WTC11 (cell line): ENCODE data around the gene FAM187B. TPM values are rescaled to one million over a fixed set of nuclear protein-coding genes. Genes with fewer than 3 reads are reported as not detected.

Experiments
- ATAC-seq: fragments of 200-7000 bp; cut with Tn5 transposase; 2 replicates; pipeline ENCODE4 v1.10.0; 2021; ENCODE audit warnings: mild to moderate bottlenecking, moderate library complexity
- CTCF ChIA-PET: fragments of 300-600 bp; sonication (Branson Sonifier 250); formaldehyde crosslinking; loops from one replicate; lab custom pipeline; 2021; ENCODE audit warnings: antibody characterized with exemption; lab: Charles Lee
- POLR2A ChIA-PET: fragments of 350-600 bp; sonication (Branson Sonifier 250); formaldehyde crosslinking; loops from one replicate; lab custom pipeline; 2021; ENCODE audit warnings: antibody characterized with exemption; lab: Charles Lee
- DNase-seq: peaks from one replicate; pipeline ENCODE4 v3.0.0; 2021; ENCODE audit warnings: low spot score
- H3K27ac Mint-ChIP-seq: 2 replicates; pipeline ENCODE4 v1.8.0; 2021; ENCODE audit warnings: mixed read lengths
- H3K27me3 Mint-ChIP-seq: 2 replicates; pipeline ENCODE4 v1.8.0; 2021; ENCODE audit warnings: low read depth, mild to moderate bottlenecking, moderate library complexity, mixed read lengths
- H3K36me3 Mint-ChIP-seq: 2 replicates; pipeline ENCODE4 v1.8.0; 2021; ENCODE audit warnings: mixed read lengths
- H3K4me1 Mint-ChIP-seq: 2 replicates; pipeline ENCODE4 v1.8.0; 2022; ENCODE audit warnings: mixed read lengths
- H3K4me3 Mint-ChIP-seq: 2 replicates; pipeline ENCODE4 v1.8.0; 2021; ENCODE audit warnings: mild to moderate bottlenecking, moderate library complexity, mixed read lengths
- H3K9me3 Mint-ChIP-seq: 2 replicates; pipeline ENCODE4 v1.8.0; 2021; ENCODE audit warnings: mixed read lengths
- CREB1 ChIP-seq: sonication (generic); formaldehyde crosslinking; IDR thresholded peaks from 2 replicates; pipeline ENCODE4 v1.8.0; 2023; ENCODE audit warnings: mild to moderate bottlenecking, missing genetic modification reagents
- CREM ChIP-seq: sonication (generic); formaldehyde crosslinking; IDR thresholded peaks from 2 replicates; pipeline ENCODE4 v1.8.1; 2022; ENCODE audit warnings: mild to moderate bottlenecking, missing genetic modification reagents, moderate library complexity
- FOXJ3 ChIP-seq: sonication (generic); formaldehyde crosslinking; IDR thresholded peaks from 2 replicates; pipeline ENCODE4 v1.9.0; 2021; ENCODE audit warnings: missing genetic modification reagents, mild to moderate bottlenecking, borderline replicate concordance
- FOXK1 ChIP-seq: sonication (generic); formaldehyde crosslinking; IDR thresholded peaks from 2 replicates; pipeline ENCODE4 v1.8.0; 2022; ENCODE audit warnings: mild to moderate bottlenecking, moderate library complexity, missing genetic modification reagents
- JUN ChIP-seq: sonication (generic); formaldehyde crosslinking; IDR thresholded peaks from 2 replicates; pipeline ENCODE4 v1.8.0; 2023; ENCODE audit warnings: mild to moderate bottlenecking, missing genetic modification reagents
- NFE2L1 ChIP-seq: sonication (generic); formaldehyde crosslinking; IDR thresholded peaks from 2 replicates; pipeline ENCODE4 v1.8.1; 2023; ENCODE audit warnings: missing genetic modification reagents
- NR3C1 ChIP-seq: sonication (generic); formaldehyde crosslinking; conservative IDR thresholded peaks from 2 replicates; pipeline ENCODE4 v1.8.1; 2023; ENCODE audit warnings: low read depth, mild to moderate bottlenecking, missing genetic modification reagents
- PRRX2 ChIP-seq: fragments of 250-450 bp; sonication (Bioruptor Pico); IDR thresholded peaks from 2 replicates; pipeline ENCODE4 v1.8.0; 2021; ENCODE audit warnings: mild to moderate bottlenecking
- RELA ChIP-seq: sonication (generic); formaldehyde crosslinking; IDR thresholded peaks from 2 replicates; pipeline ENCODE4 v1.8.1; 2022; ENCODE audit warnings: missing genetic modification reagents, mild to moderate bottlenecking, borderline replicate concordance
- SP1 ChIP-seq: sonication (generic); formaldehyde crosslinking; conservative IDR thresholded peaks from 2 replicates; pipeline ENCODE4 v1.8.1; 2022; ENCODE audit warnings: missing genetic modification reagents
- TEAD4 ChIP-seq: sonication (generic); formaldehyde crosslinking; IDR thresholded peaks from 2 replicates; pipeline ENCODE4 v1.8.0; 2022; ENCODE audit warnings: mild to moderate bottlenecking, missing genetic modification reagents
- ZNF121 ChIP-seq: sonication (generic); formaldehyde crosslinking; IDR thresholded peaks from 2 replicates; pipeline ENCODE4 v1.8.0; 2023; ENCODE audit warnings: missing genetic modification reagents
- ZNF423 ChIP-seq: fragments of 250-450 bp; sonication (Bioruptor Pico); IDR thresholded peaks from 2 replicates; pipeline ENCODE4 v2.1.2; 2022; ENCODE audit warnings: mild to moderate bottlenecking, moderate library complexity
- total RNA-seq: library from RNA; stranded (reverse); gene quantifications from 3 replicates; pipeline ENCODE4 v1.2.3, GENCODE V29; 2021
- TF ChIP-seq, protein P1 (sequence below): sonication (generic); formaldehyde crosslinking; IDR thresholded peaks from 2 replicates; pipeline ENCODE4 v1.8.0; 2022; ENCODE audit warnings: mild to moderate bottlenecking, missing genetic modification reagents
- TF ChIP-seq, protein P2 (sequence below): fragments of 250-450 bp; sonication (Bioruptor Pico); IDR thresholded peaks from 2 replicates; pipeline ENCODE4 v1.9.0; 2021; ENCODE audit warnings: moderate library complexity, mild to moderate bottlenecking, inconsistent platforms, borderline replicate concordance
- TF ChIP-seq, protein P3 (sequence below): sonication (generic); formaldehyde crosslinking; IDR thresholded peaks from 2 replicates; pipeline ENCODE4 v1.8.1; 2023; ENCODE audit warnings: mild to moderate bottlenecking, missing genetic modification reagents, moderate library complexity
- TF ChIP-seq, protein P4 (sequence below): sonication (generic); formaldehyde crosslinking; IDR thresholded peaks from 2 replicates; pipeline ENCODE4 v1.8.1; 2022; ENCODE audit warnings: missing genetic modification reagents, borderline replicate concordance
- TF ChIP-seq, protein P5 (sequence below): fragments of 250-450 bp; sonication (Bioruptor Pico); conservative IDR thresholded peaks from 2 replicates; pipeline ENCODE4 v1.9.0; 2021; ENCODE audit warnings: mild to moderate bottlenecking

The FAM187B gene
- total RNA-seq, 1 experiment from 2014 or later = 0.20 TPM

DNA sequence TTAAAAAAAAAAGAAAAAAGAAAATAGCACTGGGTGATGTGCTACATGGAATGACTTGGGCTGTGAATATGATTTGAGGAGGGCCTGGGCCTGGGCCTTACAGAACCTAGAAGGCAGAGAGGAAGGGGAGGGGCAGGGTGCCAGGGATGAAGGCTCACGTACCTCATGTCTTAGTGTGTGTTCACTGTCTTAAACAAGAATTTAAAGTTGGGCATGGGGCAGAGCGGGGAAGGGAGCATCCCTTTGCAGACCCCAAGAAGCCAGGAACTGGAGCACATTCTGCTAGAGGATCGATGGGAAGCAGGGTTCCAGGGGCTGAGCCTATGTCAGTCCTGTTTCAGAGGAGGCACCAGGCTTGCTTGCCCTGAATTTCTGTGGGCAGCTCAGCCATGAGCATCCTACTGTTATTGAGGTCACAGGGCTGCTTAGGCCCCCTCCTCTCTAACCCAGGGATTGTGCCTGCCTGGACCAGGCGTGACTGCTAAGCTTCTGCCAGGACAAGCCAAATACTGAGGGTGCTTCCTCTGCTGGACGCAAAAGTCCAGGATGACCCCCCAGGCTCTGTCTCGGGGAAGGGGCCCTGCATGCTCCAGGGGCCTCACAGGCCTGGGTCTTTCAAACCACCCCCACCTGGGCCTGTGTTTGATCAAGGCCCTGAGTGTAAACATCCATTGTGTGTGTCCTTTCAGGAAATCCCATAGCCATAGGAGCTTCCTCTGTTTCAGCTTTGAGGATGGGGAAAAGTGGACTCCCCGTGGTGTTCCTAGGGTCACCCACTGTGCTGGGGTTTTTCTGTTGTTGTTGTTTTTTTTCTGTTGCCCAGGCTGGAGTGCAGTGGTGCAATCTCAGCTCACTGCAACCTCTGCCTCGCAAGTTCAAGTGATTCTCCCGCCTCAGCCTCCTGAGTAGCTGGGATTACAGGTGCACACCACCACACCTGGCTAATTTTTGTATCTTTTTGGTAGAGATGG, 25.1 kb upstream of the FAM187B start:
- DNase-seq = peak; percentile 17
- Mint-ChIP-seq H3K36me3 (peaks cover 63% of the 10 kb centered on the region), H3K4me1 (peaks cover 34% of the 10 kb centered on the region), H3K27ac (peak overlapping the region; percentile 16; the same call in 1 of the 2 replicates), H3K27me3 (no peaks in the 10 kb centered on the region), H3K4me3 (no peak overlapping the region; the same call in 1 of the 2 replicates), H3K9me3 (no peaks in the 10 kb centered on the region)
- ATAC-seq = no peak; the same call in 1 of the 2 replicates
- no peak for TF ChIP-seq RELA
- TF ChIP-seq ZNF423 (CRISPR knock-in tag) = peak; percentile 86; the same call in 1 of the 2 replicates
- peak; percentile 32; the same call in 1 of the 2 replicates for TF ChIP-seq SP1 (CRISPR knock-in tag)
- TF ChIP-seq NR3C1 (CRISPR knock-in tag) = no peak
- no peak for TF ChIP-seq ZNF121 (CRISPR knock-in tag)
- TF ChIP-seq FOXK1 (CRISPR knock-in tag) = 0 out of 2 replicates have a peak, but pooled peaks have one; percentile 34
- no peak for TF ChIP-seq FOXJ3 (CRISPR knock-in tag)
- TF ChIP-seq, protein P1, sequence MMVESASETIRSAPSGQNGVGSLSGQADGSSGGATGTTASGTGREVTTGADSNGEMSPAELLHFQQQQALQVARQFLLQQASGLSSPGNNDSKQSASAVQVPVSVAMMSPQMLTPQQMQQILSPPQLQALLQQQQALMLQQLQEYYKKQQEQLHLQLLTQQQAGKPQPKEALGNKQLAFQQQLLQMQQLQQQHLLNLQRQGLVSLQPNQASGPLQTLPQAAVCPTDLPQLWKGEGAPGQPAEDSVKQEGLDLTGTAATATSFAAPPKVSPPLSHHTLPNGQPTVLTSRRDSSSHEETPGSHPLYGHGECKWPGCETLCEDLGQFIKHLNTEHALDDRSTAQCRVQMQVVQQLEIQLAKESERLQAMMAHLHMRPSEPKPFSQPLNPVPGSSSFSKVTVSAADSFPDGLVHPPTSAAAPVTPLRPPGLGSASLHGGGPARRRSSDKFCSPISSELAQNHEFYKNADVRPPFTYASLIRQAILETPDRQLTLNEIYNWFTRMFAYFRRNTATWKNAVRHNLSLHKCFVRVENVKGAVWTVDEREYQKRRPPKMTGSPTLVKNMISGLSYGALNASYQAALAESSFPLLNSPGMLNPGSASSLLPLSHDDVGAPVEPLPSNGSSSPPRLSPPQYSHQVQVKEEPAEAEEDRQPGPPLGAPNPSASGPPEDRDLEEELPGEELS (CRISPR knock-in tag) = peak; percentile 75; the same call in 1 of the 2 replicates
- 0 out of 2 replicates have a peak, but pooled peaks have one; percentile 17 for TF ChIP-seq NFE2L1 (CRISPR knock-in tag)
- CTCF ChIA-PET = interaction anchor here (1.8 kb wide), 1 partner anchor 111 kb away, joined by 4 read pairs; the partner anchor contains the start of gene FXYD7
- POLR2A ChIA-PET = no interaction called here

DNA sequence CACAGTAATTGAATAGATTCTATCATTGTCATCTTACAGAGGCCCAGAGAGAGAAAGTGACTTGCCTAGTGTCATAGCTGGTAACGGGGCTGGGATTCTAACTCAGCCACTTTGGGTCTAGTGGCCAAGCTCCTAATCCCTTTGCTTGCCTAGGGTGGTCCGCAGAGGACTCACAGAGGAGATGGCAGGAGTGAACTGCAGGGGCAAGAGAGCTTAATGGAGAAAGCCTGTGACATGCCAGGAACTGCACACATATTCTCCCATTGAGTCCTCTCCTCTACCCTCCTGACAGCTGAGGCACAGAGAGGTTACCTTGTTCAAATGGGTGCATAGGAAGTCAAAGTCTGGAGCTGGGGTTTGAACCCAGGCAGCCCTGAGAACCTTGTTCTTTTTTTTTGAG, 22.9 kb upstream of the FAM187B start:
- ChIA-PET POLR2A (no interaction called here), CTCF (interaction anchor here (1.7 kb wide), 1 partner anchor 18 kb away, joined by 6 read pairs; no protein-coding TSS in a partner anchor)
- no peaks in the 10 kb centered on the region for H3K9me3 Mint-ChIP-seq
- TF ChIP-seq PRRX2 = no peak
- no peak for TF ChIP-seq CREM (CRISPR knock-in tag)
- TF ChIP-seq SP1 (CRISPR knock-in tag) = no peak
- TF ChIP-seq, protein P1 (CRISPR knock-in tag) = no peak
- TF ChIP-seq CREB1 (CRISPR knock-in tag) = no peak
- TF ChIP-seq, protein P2, sequence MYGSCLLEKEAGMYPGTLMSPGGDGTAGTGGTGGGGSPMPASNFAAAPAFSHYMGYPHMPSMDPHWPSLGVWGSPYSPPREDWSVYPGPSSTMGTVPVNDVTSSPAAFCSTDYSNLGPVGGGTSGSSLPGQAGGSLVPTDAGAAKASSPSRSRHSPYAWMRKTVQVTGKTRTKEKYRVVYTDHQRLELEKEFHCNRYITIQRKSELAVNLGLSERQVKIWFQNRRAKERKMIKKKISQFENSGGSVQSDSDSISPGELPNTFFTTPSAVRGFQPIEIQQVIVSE (CRISPR knock-in tag) = no peak
- TF ChIP-seq, protein P3, sequence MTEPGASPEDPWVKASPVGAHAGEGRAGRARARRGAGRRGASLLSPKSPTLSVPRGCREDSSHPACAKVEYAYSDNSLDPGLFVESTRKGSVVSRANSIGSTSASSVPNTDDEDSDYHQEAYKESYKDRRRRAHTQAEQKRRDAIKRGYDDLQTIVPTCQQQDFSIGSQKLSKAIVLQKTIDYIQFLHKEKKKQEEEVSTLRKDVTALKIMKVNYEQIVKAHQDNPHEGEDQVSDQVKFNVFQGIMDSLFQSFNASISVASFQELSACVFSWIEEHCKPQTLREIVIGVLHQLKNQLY (CRISPR knock-in tag) = no peak
- TF ChIP-seq JUN = no peak
- TF ChIP-seq, protein P4, sequence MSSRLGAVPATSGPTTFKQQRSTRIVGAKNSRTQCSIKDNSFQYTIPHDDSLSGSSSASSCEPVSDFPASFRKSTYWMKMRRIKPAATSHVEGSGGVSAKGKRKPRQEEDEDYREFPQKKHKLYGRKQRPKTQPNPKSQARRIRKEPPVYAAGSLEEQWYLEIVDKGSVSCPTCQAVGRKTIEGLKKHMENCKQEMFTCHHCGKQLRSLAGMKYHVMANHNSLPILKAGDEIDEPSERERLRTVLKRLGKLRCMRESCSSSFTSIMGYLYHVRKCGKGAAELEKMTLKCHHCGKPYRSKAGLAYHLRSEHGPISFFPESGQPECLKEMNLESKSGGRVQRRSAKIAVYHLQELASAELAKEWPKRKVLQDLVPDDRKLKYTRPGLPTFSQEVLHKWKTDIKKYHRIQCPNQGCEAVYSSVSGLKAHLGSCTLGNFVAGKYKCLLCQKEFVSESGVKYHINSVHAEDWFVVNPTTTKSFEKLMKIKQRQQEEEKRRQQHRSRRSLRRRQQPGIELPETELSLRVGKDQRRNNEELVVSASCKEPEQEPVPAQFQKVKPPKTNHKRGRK (CRISPR knock-in tag) = no peak
- no peak for TF ChIP-seq TEAD4 (CRISPR knock-in tag)
- TF ChIP-seq, protein P5, sequence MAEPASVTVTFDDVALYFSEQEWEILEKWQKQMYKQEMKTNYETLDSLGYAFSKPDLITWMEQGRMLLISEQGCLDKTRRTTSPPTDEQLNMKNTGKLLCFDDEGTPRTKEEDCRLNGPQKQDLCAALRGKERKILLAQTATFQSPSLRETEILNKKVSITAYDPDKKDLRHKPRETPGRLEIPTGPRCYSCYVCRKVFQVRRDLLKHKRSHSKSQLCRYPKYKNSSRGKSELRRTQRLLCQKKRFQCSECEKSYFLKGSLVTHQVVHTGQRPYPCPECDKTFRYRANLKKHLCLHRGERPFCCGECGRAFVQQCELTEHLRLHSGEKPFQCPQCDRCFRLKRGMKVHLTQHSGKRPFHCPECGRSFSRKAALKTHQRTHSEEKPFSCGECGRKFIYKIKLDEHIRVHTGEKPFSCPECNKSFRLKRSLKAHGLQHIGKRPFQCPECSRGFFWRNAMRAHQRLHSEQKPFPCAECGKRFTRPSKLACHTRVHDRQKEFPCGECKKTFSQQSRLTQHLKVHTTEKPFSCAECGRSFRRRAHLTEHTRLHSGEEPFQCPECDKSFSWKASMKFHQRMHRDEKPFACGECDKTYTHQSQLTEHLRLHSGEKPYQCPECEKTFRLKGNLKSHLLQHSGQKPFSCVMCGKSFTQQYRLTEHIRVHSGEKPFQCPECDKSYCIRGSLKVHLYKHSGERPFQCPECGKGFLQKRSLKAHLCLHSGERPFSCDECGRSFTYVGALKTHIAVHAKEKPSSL (CRISPR knock-in tag) = no peak
- DNase-seq (no peak), ATAC-seq (no peak)
- peak overlapping the region; percentile 98 for H3K4me3 Mint-ChIP-seq
- H3K27me3 Mint-ChIP-seq = no peaks in the 10 kb centered on the region
- peaks cover 61% of the 10 kb centered on the region for H3K36me3 Mint-ChIP-seq
- no peak overlapping the region for H3K27ac Mint-ChIP-seq
- H3K4me1 Mint-ChIP-seq = peaks cover 45% of the 10 kb centered on the region
